Aorta (tissue), 5 donors: ENCODE data around the gene RNF181. TPM values are rescaled to one million over a fixed set of nuclear protein-coding genes. Genes with fewer than 3 reads are reported as not detected.
A peak's percentile ranks its signal among the peaks of the same experiment; 100 is the strongest.

ENCODE experiments used
- ATAC-seq: fragments of 200-7000 bp; cut with Tn5 transposase; one replicate; pipeline ENCODE4 v1.9.1; 2022; ENCODE audit warnings: moderate library complexity; ENCODE audit not compliant: low FRiP score
- DNase-seq, 2 donors: peaks; one replicate each; pipeline ENCODE4 v3.0.0-alpha.2; 2020
- H3K27ac ChIP-seq, 2 donors: one replicate each; pipeline ENCODE4 v1.5.1; 2013; ENCODE audit warnings: low read length in 2 of 2, mild to moderate bottlenecking in 2 of 2, moderate library complexity in 2 of 2, control low read depth in 1 of 2, inconsistent platforms in 1 of 2, low read depth in 1 of 2
- H3K27me3 ChIP-seq, 2 donors: one replicate each; pipeline ENCODE4 v1.6.1; 2013; ENCODE audit warnings: control low read depth in 1 of 2, low read length in 1 of 2, mild to moderate bottlenecking in 1 of 2, moderate library complexity in 1 of 2; ENCODE audit not compliant: insufficient read depth in 2 of 2, control insufficient read depth in 1 of 2
- H3K36me3 ChIP-seq, 2 donors: one replicate each; pipeline ENCODE4 v1.6.1; 2013; ENCODE audit warnings: control low read depth in 1 of 2, low read length in 1 of 2, mild to moderate bottlenecking in 1 of 2; ENCODE audit not compliant: insufficient read depth in 2 of 2, control insufficient read depth in 1 of 2
- H3K4me1 ChIP-seq, 2 donors: one replicate each; pipeline ENCODE4 v1.6.1; 2013; ENCODE audit warnings: low read length in 2 of 2, control low read depth in 1 of 2, mild to moderate bottlenecking in 1 of 2, moderate library complexity in 1 of 2; ENCODE audit not compliant: insufficient read depth in 2 of 2, control insufficient read depth in 1 of 2
- H3K4me3 ChIP-seq, 2 donors: one replicate each; pipeline ENCODE4 v1.5.1; 2013; ENCODE audit warnings: low read length in 2 of 2, control low read depth in 1 of 2, mild to moderate bottlenecking in 1 of 2
- H3K9me3 ChIP-seq: one replicate; pipeline ENCODE4 v1.6.1; 2013; ENCODE audit warnings: mild to moderate bottlenecking, low read length; ENCODE audit not compliant: control insufficient read depth
- WGBS, 2 donors: extraction: QIAGEN DNeasy Blood & Tissue Kit; methylation state at CpG; one replicate each; pipeline ENCODE4 v1.1.7; 2013; 5-methylcytosine and 5-hydroxymethylcytosine counted together
- intact Hi-C, 2 donors: fragments of 100-400 bp; cut with DNase I; formaldehyde crosslinking; loops; one replicate each; pipeline versions ENCODE4 v1.14.2 to v1.15.0; 2022
- polyA plus RNA-seq, 2 donors: library from polyadenylated mRNA; stranded (reverse); fragments of 200-250 nt; gene quantifications; one replicate each; pipeline ENCODE4 v1.2.3, GENCODE V29; 2013
- total RNA-seq, 2 donors: library from RNA; stranded (reverse); fragmentation: NEBNext Ultra II Directional; extraction: Animal tissue kit (Norgen Biotek cat#: 25700); gene quantifications; one replicate each; pipeline ENCODE4 v1.2.1, GENCODE V29; 2021
- donor health status: healthy with polysubstance abuse.
- donor health status: Bipolar disorder and iron deficiency.
- donor health status: DM: no; HTN: no; CAD: no.
- donor health status: DM: no; HTN: no; CAD: no.
- donor health status: DM: yes; HTN: yes; CAD: no.

Gene RNF181
- total and polyA plus RNA-seq, 4 donors, result 76.0 to 203 (median 123) TPM

DNA sequence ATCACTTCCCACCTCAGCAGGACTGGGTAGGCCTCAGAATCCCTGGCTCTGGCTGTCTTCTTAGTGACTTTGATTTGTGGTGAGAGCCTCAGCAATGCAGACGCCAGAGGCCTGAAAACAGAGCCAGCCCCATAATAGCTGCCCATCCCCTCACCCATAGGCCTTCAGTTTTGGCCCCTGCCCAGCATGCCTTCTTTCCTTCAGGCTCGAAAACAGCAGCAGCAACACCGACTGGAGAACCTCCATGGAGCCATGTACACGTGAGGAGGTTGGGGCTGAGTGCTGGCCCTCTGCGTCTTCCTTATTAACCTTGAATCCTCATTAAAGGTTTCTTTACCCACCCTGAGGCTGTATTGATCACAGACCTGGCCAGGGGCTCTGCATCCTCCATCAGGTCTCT lies 1.7 kb downstream of the RNF181 start:
- WGBS, 2 donors, result 41 to 45% methylated on average over 5 of the region's 5 CpGs
- intact Hi-C loops, result no loop called here
- Histone ChIP-seq H3K9me3 (no peaks in the 10 kb centered on the region), H3K36me3 (no peaks in the 10 kb centered on the region), H3K4me1 (peaks cover 0 to 3% of the 10 kb centered on the region in 2 donors), H3K27ac (no peak overlapping the region), H3K4me3 (no peak overlapping the region), H3K27me3 (no peaks in the 10 kb centered on the region)
- DNase-seq (no peak), ATAC-seq (no peak)

DNA sequence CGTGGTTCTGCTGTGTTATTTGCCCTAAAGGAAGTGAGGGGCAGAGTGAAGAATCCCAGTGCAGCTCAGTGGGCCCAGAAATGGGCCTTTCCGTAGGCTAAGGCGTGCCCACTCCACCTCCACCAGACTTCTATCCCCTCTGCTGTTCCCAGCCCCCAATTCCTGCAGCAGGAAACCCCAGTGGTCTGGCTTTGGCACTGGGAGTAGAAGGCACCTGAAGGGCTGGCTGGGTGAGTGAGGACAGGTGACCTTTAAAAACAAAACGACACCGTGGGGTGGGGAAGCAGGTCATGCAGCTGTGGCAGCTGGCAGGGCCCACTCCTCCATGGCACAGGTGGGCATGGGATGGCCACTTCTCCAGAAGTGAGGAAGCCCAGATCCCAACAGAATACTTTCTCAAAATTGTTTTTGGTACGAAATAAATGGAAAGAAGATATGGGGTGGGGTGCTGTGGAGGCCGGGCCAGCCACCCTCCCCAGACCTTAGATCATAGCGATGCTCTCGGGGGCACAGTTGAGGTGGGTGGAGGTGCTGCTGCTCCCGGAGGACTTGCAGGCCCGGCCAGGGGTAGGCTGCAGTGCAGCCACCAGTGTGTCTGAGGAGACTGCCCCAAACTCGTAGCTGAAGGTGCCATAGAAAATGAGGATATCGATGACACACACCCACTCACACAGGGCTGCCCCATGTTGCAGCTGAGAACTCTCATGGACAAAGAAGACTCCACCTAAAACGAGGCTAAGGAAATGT lies 3.2 kb downstream of the RNF181 start:
- Histone ChIP-seq H3K27me3 (no peaks in the 10 kb centered on the region), H3K36me3 (no peaks in the 10 kb centered on the region), H3K4me3 (no peak overlapping the region), H3K4me1 (peaks cover 0 to 3% of the 10 kb centered on the region in 2 donors), H3K27ac (no peak overlapping the region), H3K9me3 (no peaks in the 10 kb centered on the region)
- WGBS, 2 donors, result 71 to 72% methylated on average over 14 of the region's 14 CpGs
- DNase-seq, result no peak
- intact Hi-C loops, result no loop called here
- ATAC-seq, result no peak

DNA sequence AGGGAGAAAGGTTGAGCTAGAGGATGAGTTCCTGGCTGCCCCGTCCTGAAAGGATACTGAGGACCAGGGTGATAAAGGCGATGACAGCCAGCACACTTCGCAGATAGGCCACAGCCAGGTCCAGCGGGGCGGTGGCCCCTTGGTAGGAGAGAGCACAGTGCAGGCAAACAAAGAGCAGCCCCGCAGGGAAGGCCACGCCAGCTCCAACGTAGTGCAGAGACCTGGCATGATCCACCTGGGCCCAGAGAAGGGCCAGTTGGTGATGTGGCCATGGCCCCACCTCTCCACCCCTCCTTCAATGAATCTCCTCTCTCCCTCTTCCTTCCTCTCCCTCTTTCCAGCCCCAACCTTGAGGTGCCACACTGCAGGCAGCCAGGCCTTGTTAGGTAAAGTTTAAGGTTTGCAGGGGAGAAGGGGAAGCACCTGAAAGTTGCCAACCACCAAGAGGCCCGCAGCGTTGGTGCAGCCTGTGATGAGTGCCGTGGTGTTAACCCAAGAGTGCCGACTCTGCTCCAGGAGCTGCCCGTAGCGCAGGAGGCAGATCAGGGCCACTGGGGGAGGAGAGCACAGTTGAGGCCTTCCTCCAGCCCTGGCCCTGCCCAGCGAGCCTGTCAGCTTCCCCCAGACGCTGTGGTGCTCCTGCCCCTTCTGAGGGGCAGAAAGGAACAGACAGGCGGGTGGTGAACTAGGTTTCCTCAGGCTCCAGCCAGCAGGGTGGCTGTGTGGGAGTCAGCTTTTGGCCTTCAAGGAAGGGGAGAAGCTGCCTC lies 4.1 kb downstream of the RNF181 start:
- Histone ChIP-seq H3K4me3 (no peak overlapping the region), H3K27me3 (no peaks in the 10 kb centered on the region), H3K27ac (no peak overlapping the region), H3K4me1 (peaks cover 0 to 2% of the 10 kb centered on the region in 2 donors), H3K9me3 (no peaks in the 10 kb centered on the region), H3K36me3 (no peaks in the 10 kb centered on the region)
- ATAC-seq (no peak), DNase-seq (peak in 1 of 2 donors; percentile 47)
- intact Hi-C loops, result loop anchor here (5.0 kb wide), 1 partner anchor 37 kb away; the partner anchor contains the start of gene GGCX (in 2 of the 2)
- 63 to 65% methylated on average over 17 of the region's 17 CpGs for WGBS, 2 donors

DNA sequence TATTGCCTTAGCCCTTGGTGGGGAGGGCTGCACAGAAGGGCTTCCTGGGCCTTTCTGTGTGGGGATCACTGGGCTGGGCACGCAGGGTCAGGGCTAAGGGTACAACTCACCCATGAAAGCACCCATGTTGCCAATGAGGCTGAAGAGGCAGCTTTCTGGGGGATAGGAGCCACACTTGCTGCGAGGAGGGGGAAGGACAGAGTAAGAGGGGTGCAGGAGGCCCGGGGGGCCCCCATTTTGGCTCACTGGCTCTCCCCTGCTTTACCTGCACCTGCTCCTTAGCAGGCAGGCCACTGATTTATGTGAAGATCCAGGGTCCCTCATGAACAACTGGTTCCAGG lies 4.7 kb downstream of the RNF181 start:
- Histone ChIP-seq H3K4me1 (no peaks in the 10 kb centered on the region), H3K9me3 (no peaks in the 10 kb centered on the region), H3K27me3 (no peaks in the 10 kb centered on the region), H3K27ac (no peak overlapping the region), H3K36me3 (no peaks in the 10 kb centered on the region), H3K4me3 (no peak overlapping the region)
- no peak for ATAC-seq
- no peak for DNase-seq
- WGBS, 2 donors, result 77 to 86% methylated on average over 3 of the region's 3 CpGs
- intact Hi-C loops, result loop anchor here (5.0 kb wide), 1 partner anchor 38 kb away; the partner anchor contains the start of gene GGCX (in 2 of the 2)

DNA sequence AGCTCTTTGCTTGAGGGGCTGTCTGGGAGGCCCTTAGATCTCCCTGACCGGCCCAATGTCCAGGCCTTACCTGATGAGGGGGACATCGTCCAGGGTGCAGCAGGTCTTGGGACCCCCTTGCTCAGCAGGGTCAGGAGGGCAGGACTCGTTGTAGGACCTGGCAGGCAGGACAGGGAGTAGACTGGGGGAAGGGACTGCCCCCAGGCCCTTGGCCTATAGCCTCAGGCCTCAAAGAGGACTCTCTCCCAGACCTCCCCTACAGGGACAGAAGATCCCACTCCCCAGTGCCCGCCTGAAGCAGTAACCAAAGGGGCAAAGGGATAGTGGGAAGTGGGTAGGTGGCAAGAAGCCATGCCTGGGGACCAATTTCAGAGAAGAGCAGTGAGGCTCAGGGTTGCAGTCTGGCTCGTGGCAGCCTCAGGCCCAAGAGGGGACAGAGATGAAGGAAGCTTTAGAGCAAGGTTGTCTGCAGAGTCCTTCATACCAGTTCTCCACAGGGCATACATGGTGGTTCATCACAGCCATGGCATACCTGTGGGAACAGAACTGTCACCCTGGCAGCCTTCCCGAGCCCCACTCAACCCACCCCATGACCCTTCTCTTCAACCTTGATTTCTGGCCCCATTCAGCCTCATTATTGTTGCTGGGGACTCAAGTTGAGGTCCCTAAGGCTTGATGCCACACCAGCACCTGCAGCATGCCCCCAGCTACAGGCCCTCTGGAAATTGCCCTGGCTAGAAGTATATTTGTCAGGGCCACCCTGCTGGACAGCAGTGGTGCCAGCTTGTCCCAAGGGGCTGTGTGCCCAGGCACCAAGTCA lies 5.6 kb downstream of the RNF181 start:
- Histone ChIP-seq H3K27me3 (no peaks in the 10 kb centered on the region), H3K9me3 (no peaks in the 10 kb centered on the region), H3K4me3 (no peak overlapping the region), H3K27ac (peak overlapping the region in 1 of 2 donors; percentile 16), H3K36me3 (no peaks in the 10 kb centered on the region), H3K4me1 (peaks cover 0 to 6% of the 10 kb centered on the region in 2 donors)
- ATAC-seq (no peak), DNase-seq (no peak)
- 68% methylated on average over 6 of the region's 6 CpGs for WGBS, 2 donors
- intact Hi-C loops, result loop anchor here (5.0 kb wide), 1 partner anchor 39 kb away; the partner anchor contains the start of gene GGCX (in 2 of the 2)

DNA sequence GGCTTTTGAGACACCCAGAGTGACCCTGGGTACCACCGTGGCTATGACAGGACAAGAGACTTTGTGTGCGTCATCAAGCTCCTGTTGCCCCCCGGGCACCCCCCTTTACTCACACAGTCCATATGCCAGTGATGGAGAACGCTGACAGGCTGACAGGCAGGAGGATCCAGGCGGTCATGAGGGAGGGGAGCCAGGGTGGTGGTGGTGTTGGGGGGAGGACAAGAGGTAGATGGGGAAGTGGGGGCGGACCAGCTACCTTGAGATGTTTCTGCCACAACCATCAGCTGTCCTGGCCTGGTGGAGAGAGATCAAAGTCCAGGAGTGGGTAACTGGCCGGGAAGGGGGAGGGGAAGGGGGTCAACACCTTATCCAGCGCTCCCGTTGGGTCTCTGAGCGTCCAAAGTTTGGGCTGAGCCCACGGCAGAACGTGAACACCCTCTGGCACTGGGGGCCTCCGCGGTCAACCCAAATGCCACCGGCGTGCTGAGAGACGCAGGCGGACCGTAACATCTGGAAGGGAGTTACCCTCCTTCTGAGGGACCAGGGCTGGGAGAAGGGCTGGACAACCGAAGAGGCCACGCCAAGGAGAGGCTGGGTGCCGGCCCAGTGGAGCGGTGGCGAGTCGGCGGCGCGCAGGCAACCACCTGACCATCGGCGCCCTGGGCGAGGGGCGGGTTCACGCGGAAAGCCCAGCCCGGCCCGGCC lies 6.4 kb downstream of the RNF181 start:
- H3K4me1 ChIP-seq, result peaks cover 2 to 8% of the 10 kb centered on the region in 2 donors

DNA sequence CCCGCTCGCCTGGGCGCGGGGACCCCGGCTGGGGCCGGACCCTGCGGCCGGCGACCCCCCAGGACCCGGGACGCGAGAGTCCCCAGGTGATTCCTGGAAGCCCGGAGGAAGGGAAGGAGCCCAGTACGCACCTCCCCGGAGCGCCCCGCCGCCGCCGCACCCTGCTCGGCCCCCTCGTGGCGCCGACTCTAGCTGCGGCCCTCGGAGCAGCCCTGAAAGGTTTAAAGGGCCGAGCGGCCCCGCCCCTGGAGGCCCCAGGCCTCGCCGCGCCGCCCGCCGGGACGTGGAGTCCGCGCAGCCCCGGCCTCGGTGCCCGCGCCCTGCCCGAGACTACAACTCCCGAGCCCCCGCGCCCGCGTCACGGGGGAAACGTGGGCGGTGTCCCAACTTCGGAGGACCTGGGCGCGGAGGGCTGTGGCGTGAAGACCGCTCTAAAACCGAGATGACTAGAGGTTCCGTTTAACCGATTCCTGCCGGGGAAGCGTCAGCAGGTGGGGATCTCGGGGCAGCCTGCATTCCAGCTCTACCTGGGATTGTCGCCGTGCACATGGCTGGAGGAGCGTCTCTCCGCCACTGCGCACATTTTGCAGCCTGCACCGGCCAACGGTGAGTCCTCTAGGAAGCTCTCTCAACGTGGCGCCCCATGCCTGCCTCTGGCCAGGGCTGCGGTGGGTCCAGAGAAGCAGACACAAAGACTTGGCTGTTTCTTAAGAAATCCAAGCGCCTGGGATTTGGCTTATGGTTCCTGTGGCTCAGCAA lies 7.1 kb downstream of the RNF181 start, which contains the start of gene TMEM150A:
TMEM150A (minus strand) TSS at position 223 of the 759 bp plus-strand sequence. CDS start 750 bp downstream, outside the sequence.
- intact Hi-C loops, result loop anchor here (5.0 kb wide), 1 partner anchor 40 kb away; the partner anchor contains the start of gene GGCX (in 2 of the 2)
- peak within 1 kb of the TSS in 1 of 2 donors; percentile 35 for H3K27ac ChIP-seq
- peak within 1 kb of the TSS; percentile 71 to 90 for H3K4me3 ChIP-seq
- ATAC-seq, result peak; percentile 98
- WGBS, 2 donors, result 1% methylated on average over 51 to 73 of the region's 73 CpGs
- no peaks in the 10 kb centered on the region for H3K27me3 ChIP-seq
- H3K9me3 ChIP-seq, result no peaks in the 10 kb centered on the region
- peaks cover 2 to 8% of the 10 kb centered on the region in 2 donors for H3K4me1 ChIP-seq
- H3K36me3 ChIP-seq, result peaks cover 0 to 2% of the 10 kb centered on the region in 2 donors
- peak; percentile 97 to 98 for DNase-seq

More for the DNA sequence above, 6.4 kb downstream of the RNF181 start:
- H3K4me3 ChIP-seq, result peak overlapping the region; percentile 31 to 90
- 2 to 3% methylated on average over 21 to 36 of the region's 36 CpGs for WGBS, 2 donors
- peak; percentile 85 to 92 for DNase-seq
- H3K9me3 ChIP-seq, result no peaks in the 10 kb centered on the region
- intact Hi-C loops, result loop anchor here (5.0 kb wide), 1 partner anchor 40 kb away; the partner anchor contains the start of gene GGCX (in 2 of the 2)
- ATAC-seq, result peak; percentile 75
- H3K27ac ChIP-seq, result peak overlapping the region in 1 of 2 donors; percentile 30
- H3K36me3 ChIP-seq, result peaks cover 0 to under 1% of the 10 kb centered on the region in 2 donors
- H3K27me3 ChIP-seq, result no peaks in the 10 kb centered on the region
